ENCODE results near the gene OPTN. TPM values are rescaled to one million over a fixed set of nuclear protein-coding genes. Genes with fewer than 3 reads are reported as not detected.
"Not testable (repeated sequence)": the region's sequence is repeated elsewhere in the genome, so short reads cannot be mapped to it uniquely, and the experiment has no call there.

The OPTN gene
- polyA plus RNA-seq, 3 donors = 1.4 to 3.7 (median 2.6) TPM

DNA sequence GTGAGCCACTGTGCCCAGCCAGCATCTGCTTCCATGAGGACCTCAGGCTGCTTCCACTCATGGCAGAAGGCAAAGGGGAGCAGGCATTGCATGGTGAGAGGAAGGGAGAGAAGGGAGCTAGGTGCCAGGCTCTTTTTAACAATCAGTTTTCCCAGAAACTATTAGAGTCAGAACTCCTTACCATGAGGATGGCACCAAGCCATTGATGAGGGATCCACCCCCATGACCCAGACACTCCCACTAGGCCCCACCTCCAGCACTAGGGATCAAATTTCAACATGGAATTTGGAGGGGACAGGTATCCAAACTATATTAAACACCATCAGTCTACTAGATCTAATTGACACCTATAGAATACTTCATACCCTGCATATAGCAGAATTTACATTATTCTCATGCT lies 47.2 kb downstream of the OPTN start:
- H3K9me3 ChIP-seq (replicated peaks in 1 of 2; ENCODE audit: control insufficient read depth in 1 of 2, insufficient read depth in 1 of 2, low read length in 2 of 2) = no peaks in the 10 kb centered on the region
- H3K4me3 Mint-ChIP-seq = no peak overlapping the region
- no peaks in the 10 kb centered on the region for H3K27me3 ChIP-seq (ENCODE audit: control insufficient read depth in 2 of 2, insufficient read depth in 2 of 2, low read length in 2 of 2)
- H3K4me2 ChIP-seq (replicated peaks; ENCODE audit: extremely low read depth, low read length, poor library complexity, severe bottlenecking) = no peak overlapping the region
- H3K4me1 Mint-ChIP-seq = no peaks in the 10 kb centered on the region
- no peaks in the 10 kb centered on the region for H4K20me1 ChIP-seq (ENCODE audit: insufficient read depth, low read length)
- DNase-seq = no peak
- no peaks in the 10 kb centered on the region for H3K79me2 ChIP-seq (ENCODE audit: insufficient read depth, low read length)
- H2AFZ ChIP-seq (ENCODE audit: insufficient read depth, low read depth, low read length, poor library complexity, severe bottlenecking) = no peak overlapping the region
- no peak overlapping the region for H3K9ac ChIP-seq (ENCODE audit: insufficient read depth, low read length, poor library complexity, severe bottlenecking)
- no peak overlapping the region for H3K27ac Mint-ChIP-seq
- no peak overlapping the region for H3K27ac ChIP-seq (ENCODE audit: low read depth in 1 of 2, low read length in 2 of 2)
- intact Hi-C loops (cut with micrococcal nuclease) = no loop called here
- no peaks in the 10 kb centered on the region for H3K36me3 Mint-ChIP-seq
- no peaks in the 10 kb centered on the region for H3K4me1 ChIP-seq (ENCODE audit: control insufficient read depth in 1 of 2, insufficient read depth in 2 of 2, low read length in 2 of 2)
- peaks cover 3 to 6% (median 4%) of the 10 kb centered on the region in 3 donors for H3K27me3 Mint-ChIP-seq (ENCODE audit: low read depth in 3 of 3)
- TF ChIP-seq, protein P1, sequence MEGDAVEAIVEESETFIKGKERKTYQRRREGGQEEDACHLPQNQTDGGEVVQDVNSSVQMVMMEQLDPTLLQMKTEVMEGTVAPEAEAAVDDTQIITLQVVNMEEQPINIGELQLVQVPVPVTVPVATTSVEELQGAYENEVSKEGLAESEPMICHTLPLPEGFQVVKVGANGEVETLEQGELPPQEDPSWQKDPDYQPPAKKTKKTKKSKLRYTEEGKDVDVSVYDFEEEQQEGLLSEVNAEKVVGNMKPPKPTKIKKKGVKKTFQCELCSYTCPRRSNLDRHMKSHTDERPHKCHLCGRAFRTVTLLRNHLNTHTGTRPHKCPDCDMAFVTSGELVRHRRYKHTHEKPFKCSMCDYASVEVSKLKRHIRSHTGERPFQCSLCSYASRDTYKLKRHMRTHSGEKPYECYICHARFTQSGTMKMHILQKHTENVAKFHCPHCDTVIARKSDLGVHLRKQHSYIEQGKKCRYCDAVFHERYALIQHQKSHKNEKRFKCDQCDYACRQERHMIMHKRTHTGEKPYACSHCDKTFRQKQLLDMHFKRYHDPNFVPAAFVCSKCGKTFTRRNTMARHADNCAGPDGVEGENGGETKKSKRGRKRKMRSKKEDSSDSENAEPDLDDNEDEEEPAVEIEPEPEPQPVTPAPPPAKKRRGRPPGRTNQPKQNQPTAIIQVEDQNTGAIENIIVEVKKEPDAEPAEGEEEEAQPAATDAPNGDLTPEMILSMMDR (IDR thresholded peaks at IDR 0.05) = no peak
- no peak overlapping the region for H3K4me3 ChIP-seq (replicated peaks in 1 of 3; ENCODE audit: low read depth in 2 of 3, low read length in 3 of 3)
- H3K36me3 ChIP-seq (replicated peaks in 1 of 2; ENCODE audit: control insufficient read depth in 1 of 2, insufficient read depth in 2 of 2, low read length in 2 of 2) = no peaks in the 10 kb centered on the region
- H3K9me3 Mint-ChIP-seq = peaks cover 0 to 8% (median 4%) of the 10 kb centered on the region in 7 donors

DNA sequence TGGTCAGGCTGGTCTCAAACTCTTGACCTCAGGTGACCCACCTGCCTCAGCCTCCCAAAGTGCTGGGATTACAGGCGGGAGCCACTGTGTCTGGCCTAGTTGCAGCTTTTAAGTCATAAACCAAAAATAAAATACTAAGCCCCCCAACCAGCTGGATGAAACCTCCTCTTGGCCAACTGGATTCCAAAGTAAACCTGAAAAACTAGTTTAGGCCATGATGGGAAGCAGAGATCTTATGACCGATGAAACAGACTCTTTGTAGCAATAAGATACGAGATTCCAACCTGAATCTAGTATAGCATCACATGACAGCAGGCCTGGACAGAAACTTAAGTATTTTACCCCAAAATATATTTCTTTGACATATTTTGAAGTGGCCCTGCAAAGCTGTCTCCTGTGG lies 52.3 kb downstream of the OPTN start:
- Histone ChIP-seq H3K36me3 (replicated peaks in 1 of 2; ENCODE audit: control insufficient read depth in 1 of 2, insufficient read depth in 2 of 2, low read length in 2 of 2) (no peaks in the 10 kb centered on the region), H3K27ac (ENCODE audit: low read depth in 1 of 2, low read length in 2 of 2) (no peak overlapping the region), H3K79me2 (ENCODE audit: insufficient read depth, low read length) (no peaks in the 10 kb centered on the region), H3K27me3 (ENCODE audit: control insufficient read depth in 2 of 2, insufficient read depth in 2 of 2, low read length in 2 of 2) (no peaks in the 10 kb centered on the region), H3K4me1 (ENCODE audit: control insufficient read depth in 1 of 2, insufficient read depth in 2 of 2, low read length in 2 of 2) (no peaks in the 10 kb centered on the region), H3K9me3 (replicated peaks in 1 of 2; ENCODE audit: control insufficient read depth in 1 of 2, insufficient read depth in 1 of 2, low read length in 2 of 2) (no peaks in the 10 kb centered on the region), H3K4me3 (replicated peaks in 1 of 3; ENCODE audit: low read depth in 2 of 3, low read length in 3 of 3) (no peak overlapping the region), H3K9ac (ENCODE audit: insufficient read depth, low read length, poor library complexity, severe bottlenecking) (no peak overlapping the region), H4K20me1 (ENCODE audit: insufficient read depth, low read length) (no peaks in the 10 kb centered on the region), H3K4me2 (replicated peaks; ENCODE audit: extremely low read depth, low read length, poor library complexity, severe bottlenecking) (no peak overlapping the region), H2AFZ (ENCODE audit: insufficient read depth, low read depth, low read length, poor library complexity, severe bottlenecking) (no peak overlapping the region)
- peaks cover 0 to 3% of the 10 kb centered on the region in 2 donors for H3K36me3 Mint-ChIP-seq
- DNase-seq = no peak
- no peaks in the 10 kb centered on the region for H3K4me1 Mint-ChIP-seq
- H3K27me3 Mint-ChIP-seq (ENCODE audit: low read depth in 3 of 3) = peaks cover under 1 to 4% (median 2%) of the 10 kb centered on the region in 3 donors
- WGBS (ENCODE audit: insufficient coverage) = 100% methylated on average over 1 of the region's 3 CpGs
- H3K9me3 Mint-ChIP-seq = peaks cover 0 to 6% (median 2%) of the 10 kb centered on the region in 7 donors
- no peak overlapping the region for H3K4me3 Mint-ChIP-seq
- TF ChIP-seq, protein P1 (IDR thresholded peaks at IDR 0.05) = no peak
- intact Hi-C loops (cut with micrococcal nuclease) = no loop called here
- no peak overlapping the region for H3K27ac Mint-ChIP-seq

DNA sequence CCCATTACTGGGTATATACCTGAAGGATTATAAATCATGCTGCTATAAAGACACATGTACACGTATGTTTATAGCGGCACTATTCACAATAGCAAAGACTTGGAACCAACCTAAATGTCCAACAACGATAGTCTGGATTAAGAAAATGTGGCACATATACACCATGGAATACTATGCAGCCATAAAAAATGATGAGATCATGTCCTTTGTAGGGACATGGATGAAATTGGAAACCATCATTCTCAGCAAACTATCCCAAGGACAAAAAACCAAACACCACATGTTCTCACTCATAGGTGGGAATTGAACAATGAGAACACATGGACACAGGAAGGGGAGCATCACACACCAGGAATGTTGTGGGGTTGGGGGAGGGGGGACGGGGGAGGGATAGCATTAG lies 55.9 kb downstream of the OPTN start:
- H3K27me3 Mint-ChIP-seq (ENCODE audit: low read depth in 3 of 3); H3K9ac ChIP-seq (ENCODE audit: insufficient read depth, low read length, poor library complexity, severe bottlenecking); H3K4me3 Mint-ChIP-seq; H2AFZ ChIP-seq (ENCODE audit: insufficient read depth, low read depth, low read length, poor library complexity, severe bottlenecking); H3K4me1 ChIP-seq (ENCODE audit: control insufficient read depth in 1 of 2, insufficient read depth in 2 of 2, low read length in 2 of 2); H3K4me1 Mint-ChIP-seq; H3K9me3 Mint-ChIP-seq; H3K4me2 ChIP-seq (replicated peaks; ENCODE audit: extremely low read depth, low read length, poor library complexity, severe bottlenecking); DNase-seq; intact Hi-C loops (cut with micrococcal nuclease); H3K4me3 ChIP-seq (replicated peaks in 1 of 3; ENCODE audit: low read depth in 2 of 3, low read length in 3 of 3); H3K9me3 ChIP-seq (replicated peaks in 1 of 2; ENCODE audit: control insufficient read depth in 1 of 2, insufficient read depth in 1 of 2, low read length in 2 of 2); H3K27ac ChIP-seq (ENCODE audit: low read depth in 1 of 2, low read length in 2 of 2); H3K27ac Mint-ChIP-seq; H3K36me3 ChIP-seq (replicated peaks in 1 of 2; ENCODE audit: control insufficient read depth in 1 of 2, insufficient read depth in 2 of 2, low read length in 2 of 2); H3K36me3 Mint-ChIP-seq; H4K20me1 ChIP-seq (ENCODE audit: insufficient read depth, low read length); H3K27me3 ChIP-seq (ENCODE audit: control insufficient read depth in 2 of 2, insufficient read depth in 2 of 2, low read length in 2 of 2); H3K79me2 ChIP-seq (ENCODE audit: insufficient read depth, low read length): not testable (repeated sequence)
- no CpG with 5 or more reads among the region's 4 CpGs for WGBS (ENCODE audit: insufficient coverage)
